GM21786 (cell line): ENCODE measurements around the gene CCDC68.
"Not testable (repeated sequence)": the region's sequence is repeated elsewhere in the genome, so short reads cannot be mapped to it uniquely, and the experiment has no call there.

Source experiments
- ATAC-seq: cut with Tn5 transposase; IDR thresholded peaks from one replicate; pipeline ENCODE4 v1.9.1; 2021; ENCODE audit not compliant: unreplicated experiment

The CCDC68 gene

DNA sequence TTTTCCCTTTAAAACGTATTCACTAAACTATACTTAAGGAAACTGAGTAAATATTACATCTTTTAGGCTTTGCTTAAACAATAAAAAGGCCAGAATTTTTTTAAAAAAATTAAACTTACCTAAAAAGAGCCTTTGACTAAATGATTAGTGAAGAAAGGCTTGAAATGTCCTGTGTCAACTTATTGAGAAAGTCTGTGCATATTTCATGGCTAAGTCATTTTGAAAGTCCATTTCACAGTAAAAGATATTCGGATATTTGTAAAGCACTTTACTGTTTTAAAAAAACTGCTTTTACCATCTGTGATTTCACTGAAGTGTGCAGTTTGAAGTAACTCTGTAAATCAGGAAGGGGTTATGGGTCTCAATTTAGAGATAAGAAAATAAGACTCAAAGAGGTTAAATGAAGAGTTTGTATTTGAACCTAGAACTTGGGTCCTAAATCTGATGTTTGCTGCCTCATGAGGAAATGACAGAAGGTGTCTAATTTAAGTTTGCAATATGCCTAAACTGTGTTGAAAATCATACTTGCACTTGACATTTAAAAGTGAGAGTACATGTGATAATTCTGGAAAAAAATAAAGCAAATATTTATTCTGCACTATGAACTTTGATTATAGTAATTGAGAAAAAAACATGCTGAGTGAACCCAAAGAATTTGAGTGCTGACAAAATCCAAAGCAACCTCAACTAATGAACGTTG, 80.5 kb downstream of the CCDC68 start:
- ATAC-seq: no peak

DNA sequence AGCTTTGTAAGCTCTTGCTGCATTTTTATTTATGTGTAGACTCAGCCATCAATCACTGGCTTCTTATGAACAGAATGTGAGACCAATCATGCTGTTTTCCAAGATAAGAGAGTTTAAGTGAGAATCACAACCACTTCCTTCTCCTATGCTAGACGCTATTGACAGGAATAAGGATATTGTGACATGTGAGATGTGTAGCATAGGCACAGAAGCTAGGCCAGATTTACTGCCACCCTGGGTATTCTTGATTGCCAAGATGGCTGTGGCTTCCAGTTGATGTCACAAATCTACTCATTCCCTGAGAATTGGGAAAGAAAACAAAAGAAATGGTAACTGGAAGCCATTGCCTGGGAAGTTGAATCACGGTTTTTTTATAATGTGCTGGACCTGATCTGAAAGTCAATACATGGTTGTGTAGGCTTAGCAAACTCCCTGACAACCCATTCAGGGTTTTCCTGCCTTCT, 81.1 kb downstream of the CCDC68 start:
- no peak for ATAC-seq

DNA sequence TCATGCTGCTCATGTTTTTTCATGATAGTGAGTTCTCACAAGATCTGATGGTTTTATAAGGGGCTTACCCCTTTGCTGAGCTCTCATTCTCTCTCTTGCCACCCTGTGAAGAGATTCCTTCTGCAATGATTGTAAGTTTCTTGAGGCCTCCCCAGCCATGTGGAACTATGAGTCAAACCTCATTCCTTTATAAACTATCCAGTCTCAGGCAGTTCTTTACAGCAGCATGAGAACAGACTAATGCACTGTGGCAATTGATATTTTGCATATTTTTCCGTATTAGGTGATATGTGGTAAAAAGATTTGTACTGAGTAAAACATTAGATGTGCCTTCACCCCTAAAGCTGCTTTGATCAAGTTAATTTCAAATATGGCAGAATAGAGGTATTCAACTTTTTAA, 82.2 kb downstream of the CCDC68 start:
- ATAC-seq: no peak

DNA sequence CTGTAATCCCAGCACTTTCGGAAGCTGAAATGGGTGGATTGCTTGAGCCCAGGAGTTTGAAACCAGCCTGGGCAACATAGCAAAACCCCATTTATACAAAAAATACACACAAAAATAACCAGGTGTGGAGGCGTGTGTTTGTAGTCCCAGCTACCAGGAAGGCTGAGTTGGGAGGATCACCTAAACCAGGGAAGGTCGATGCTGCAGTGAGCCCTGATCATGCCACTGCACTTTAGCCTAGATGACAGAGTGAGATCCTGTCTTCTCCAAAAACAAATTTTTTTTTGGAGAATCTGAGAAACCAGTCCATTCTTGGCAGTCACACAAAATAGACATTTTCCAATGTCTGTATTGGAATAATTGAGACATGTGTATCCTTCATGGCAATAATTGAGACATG, 84.2 kb downstream of the CCDC68 start:
- ATAC-seq: no peak

DNA sequence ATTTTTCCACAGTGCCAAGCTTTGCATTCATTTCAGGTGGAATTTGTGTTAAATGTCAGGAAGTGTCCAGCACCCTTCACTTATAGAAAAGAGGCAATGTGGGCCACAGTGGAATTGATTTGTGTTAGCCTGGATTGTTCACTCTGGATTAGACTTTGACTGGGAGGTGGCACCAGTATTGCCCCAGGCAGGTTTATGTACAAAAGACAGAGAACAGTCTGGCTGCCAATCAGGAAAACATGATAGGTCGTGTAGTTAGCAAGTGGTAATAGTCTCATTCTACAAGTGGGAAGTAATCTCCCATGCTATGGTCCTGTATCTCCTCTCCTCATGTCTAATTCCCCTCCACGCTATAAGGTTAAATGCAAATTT, 85.4 kb downstream of the CCDC68 start:
- ATAC-seq: no peak

DNA sequence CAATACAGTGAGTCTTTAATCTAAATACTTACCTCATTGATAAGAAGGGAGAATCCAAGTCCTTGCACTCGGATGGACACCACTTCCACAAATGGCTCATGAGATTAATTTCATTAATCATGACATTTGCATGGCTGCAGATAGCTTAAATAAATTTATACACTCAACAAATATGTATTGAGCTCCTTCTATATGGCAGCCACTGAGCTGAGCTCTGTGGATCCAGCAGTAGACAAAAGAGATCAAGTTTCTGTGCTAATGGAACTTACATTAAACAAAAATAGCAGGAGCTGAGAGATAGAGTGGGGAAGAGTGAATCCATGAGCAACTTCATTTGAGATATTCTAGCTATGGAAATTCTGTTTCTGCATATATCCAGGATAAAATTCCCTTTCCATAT, 86.6 kb downstream of the CCDC68 start:
- ATAC-seq: no peak

DNA sequence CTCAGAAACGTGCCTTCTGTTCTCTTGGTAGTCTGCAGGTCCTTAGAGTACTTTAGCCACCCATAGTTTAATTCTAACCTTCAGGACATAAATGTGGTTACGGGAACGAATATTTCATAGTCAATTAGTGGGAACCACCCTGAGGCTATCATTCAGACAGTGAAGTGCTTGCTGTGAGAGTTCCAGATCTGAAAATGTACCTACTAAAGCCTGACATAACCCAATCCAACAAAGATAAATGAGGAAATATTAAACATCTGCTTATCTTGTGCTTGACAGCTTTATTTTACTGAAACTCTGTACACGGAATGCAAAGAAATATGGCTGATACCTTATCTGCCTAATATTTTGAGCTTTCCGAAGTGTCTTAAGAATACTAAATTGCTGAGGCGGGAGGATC, 88.0 kb downstream of the CCDC68 start:
- no peak for ATAC-seq

DNA sequence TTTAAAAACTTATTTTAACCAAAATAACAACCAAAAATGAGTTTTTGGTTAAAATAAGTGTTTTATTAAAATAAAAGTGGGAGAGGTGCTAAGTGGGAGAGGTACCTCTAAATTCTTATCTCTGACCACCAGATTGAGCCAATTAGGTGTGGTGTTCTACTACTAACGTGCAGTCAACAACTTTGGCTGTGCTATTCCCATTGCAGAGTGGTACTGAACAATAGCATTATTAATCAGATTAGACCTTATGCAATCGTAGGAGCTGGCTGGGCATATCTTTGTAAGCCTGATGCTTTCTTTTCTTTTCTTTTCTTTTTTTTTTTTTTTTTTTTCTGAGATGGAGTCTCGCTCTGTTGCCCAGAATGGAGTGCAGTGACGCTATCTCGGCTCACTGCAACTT, 92.1 kb downstream of the CCDC68 start:
- no peak for ATAC-seq

DNA sequence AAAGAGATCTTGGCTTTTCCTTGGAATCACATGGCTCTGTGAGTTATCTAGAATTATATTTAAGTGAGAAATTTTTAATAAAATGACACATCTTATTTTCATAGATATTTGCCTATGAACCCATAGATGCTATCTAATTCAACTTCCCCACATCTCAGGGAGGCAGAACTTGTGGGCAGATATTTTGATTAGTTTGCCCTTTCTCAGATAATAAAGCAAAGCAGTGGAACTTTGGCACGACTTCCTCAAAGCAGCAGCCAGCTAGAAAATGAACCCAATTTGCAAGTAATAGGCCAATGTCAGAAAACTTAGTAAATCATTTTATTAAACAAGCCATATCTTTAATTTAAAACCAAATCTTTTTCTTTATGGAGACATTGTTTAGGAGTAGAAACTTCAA, 98.3 kb downstream of the CCDC68 start:
- ATAC-seq: no peak

DNA sequence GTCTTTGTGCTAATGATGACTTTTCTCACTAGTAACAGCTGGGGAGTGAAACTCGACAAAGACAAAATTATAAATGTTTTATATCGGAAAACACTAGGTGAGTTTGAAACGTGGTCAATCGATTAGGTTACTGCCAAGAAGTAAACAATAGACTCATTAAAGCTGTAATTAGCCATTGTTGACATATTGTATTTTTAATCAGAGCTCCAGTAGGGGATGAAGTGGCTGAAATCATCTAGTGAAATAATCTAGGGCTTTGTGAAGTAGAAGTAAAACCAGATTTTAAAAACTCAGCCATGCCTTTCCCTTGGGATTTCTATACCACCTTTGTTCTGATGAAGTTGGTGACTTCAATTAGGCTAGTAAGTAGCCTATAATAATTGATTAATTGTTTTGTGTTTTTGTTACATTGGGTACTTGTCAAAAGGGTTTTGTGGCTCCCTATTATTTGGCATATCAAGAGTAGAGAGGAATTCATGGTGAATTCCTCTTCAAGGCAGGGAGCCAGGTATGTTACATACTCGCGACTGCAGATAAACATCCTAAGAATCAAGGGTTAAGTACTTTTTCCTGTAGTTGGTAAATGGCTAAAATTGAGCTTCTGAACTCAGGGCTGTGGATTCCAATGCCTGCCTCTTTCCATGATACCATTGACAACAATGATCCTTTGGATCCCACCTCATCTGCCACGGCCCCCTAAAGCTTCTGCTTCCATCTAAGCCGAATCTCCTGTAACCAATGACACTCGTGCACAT, 99.4 kb downstream of the CCDC68 start:
- ATAC-seq: no peak

DNA sequence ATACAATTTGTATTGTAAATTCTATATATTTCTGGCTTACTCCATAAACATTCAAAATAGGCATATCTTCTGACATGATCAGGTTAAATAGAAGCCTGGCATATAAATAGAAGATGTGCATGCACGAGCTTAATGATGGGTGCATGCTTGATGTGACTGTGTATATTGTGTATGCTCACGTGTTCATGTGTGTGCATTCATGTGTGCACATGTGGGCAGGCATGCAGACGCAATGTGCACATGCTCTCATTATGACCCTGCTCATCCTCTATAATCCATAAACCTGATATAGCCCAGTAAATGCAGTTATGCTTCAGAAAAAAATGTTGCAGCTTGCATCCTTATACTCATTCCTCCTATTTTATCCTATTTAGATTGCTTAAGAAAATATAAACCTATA, 101.8 kb downstream of the CCDC68 start:
- ATAC-seq: no peak

DNA sequence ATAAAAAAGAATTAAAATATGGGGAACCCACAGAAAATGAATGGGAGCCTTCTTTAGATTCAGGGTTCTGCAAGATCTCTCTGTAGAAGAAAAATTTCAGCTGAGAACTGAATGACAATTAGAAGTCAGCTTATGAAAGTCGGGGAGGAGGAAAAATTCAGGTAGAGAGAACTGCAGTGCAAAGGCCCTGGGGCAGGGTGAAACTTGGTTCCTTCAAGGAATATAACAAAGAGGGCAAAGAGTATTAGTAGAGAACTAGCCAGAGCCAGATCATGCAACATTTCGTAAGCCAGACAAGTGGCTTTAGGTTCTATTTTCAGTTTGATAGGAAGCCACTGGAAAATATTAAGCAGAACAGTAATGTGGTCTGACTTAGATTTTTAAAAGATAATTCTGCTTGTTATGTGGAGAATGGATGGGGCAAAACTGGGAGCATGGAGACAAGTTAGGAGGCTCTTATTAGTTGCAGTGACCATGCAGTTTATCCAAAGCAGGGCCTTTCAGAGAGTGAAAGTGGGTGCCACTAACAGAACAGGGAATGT, 103.1 kb downstream of the CCDC68 start:
- ATAC-seq: no peak

DNA sequence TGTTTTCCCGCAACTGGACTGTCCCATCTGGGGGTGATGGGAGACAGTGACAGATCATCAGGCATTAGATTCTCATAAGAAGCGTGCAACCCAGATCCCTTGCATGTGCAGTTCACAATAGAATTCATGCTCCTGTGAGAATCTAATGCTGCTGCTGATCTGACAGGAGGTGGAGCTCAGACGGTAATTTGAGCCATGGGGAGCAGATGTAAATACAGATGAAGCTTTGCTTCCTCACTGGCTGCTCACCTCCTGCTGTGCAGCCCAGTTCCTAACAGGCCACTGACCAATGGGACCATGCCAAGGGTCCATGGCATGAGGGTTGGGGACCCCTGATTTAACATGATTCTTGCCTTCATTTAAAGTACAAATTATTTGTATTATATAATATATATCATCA, 104.2 kb downstream of the CCDC68 start:
- not testable (repeated sequence) for ATAC-seq

DNA sequence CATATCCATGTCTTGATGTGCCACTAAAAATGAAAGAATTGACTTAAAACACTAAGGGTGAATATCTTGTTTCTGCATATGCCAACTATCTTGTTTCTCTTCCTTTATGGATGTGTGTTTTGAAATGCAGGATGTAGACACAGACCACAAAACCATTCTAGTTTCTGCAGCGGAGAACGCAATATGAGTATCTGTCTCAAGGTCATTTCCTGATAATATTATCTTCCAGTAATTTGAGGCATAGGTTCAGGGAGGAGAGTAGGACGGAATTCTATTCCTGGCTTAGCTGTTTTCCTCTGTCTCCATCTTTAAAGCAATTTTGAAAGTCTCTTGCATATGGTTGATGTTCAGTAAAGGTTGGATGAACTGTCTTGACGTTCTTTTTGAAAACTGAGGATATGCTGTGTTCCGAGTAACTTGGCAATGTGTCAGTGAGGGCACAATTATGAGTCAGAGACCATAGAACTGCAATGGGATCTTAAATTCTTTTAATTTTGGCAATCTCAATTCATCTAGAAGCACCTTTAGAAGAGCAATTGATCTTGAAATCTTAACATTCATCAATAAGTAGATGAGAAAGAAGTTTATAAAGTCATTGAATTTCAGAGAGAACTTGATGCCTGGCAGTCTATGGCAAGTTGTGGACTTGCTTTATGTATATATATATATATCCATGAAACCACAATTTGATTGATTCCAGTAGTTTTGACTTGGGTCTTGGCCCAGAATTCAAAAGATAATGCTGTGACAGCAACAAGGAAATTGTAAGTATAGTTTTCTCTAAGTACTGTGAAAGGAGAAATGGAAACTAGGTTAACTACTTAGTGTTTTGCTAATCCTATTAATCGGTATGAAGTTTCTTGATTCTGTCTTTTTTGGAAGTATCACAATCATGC, 106.2 kb downstream of the CCDC68 start:
- ATAC-seq: no peak
